KMS-11 (cell line): ENCODE data around the gene COL25A1.

Experiments used
- H2AFZ ChIP-seq: fragments of 200-600 bp; sonication (generic); 2 replicates; pipeline ENCODE4 v1.6.1; 2016; ENCODE audit warnings: antibody characterized with exemption, mixed run types, low read depth
- H3K27ac ChIP-seq: fragments of 200-600 bp; sonication (generic); 2 replicates; pipeline ENCODE4 v1.6.1; 2016; ENCODE audit warnings: mild to moderate bottlenecking, mixed run types
- H3K27me3 ChIP-seq: fragments of 200-600 bp; sonication (generic); 2 replicates; pipeline ENCODE4 v1.6.1; 2017; ENCODE audit warnings: mild to moderate bottlenecking, low read depth, mixed run types, moderate library complexity; ENCODE audit not compliant: insufficient read depth
- H3K36me3 ChIP-seq: fragments of 200-600 bp; sonication (generic); 2 replicates; pipeline ENCODE4 v1.6.1; 2017; ENCODE audit warnings: mild to moderate bottlenecking, mixed run types; ENCODE audit not compliant: insufficient read depth
- H3K4me1 ChIP-seq: fragments of 200-600 bp; sonication (generic); 2 replicates; pipeline ENCODE4 v1.6.1; 2016; ENCODE audit warnings: mild to moderate bottlenecking, low read depth, mixed run types; ENCODE audit not compliant: poor library complexity, severe bottlenecking
- H3K4me2 ChIP-seq: fragments of 200-600 bp; sonication (generic); 2 replicates; pipeline ENCODE4 v1.7.0; 2016; ENCODE audit warnings: mild to moderate bottlenecking, mixed run types
- H3K4me3 ChIP-seq: fragments of 200-600 bp; sonication (generic); IDR thresholded peaks from 2 replicates; pipeline ENCODE4 v1.6.1; 2017; ENCODE audit warnings: low read depth, low read length, mixed read lengths; ENCODE audit not compliant: insufficient read depth
- H3K79me2 ChIP-seq: fragments of 200-600 bp; sonication (generic); 2 replicates; pipeline ENCODE4 v1.6.1; 2016; ENCODE audit warnings: low read depth, mixed run types; ENCODE audit not compliant: insufficient read depth
- H3K9ac ChIP-seq: fragments of 200-600 bp; sonication (generic); 2 replicates; pipeline ENCODE4 v1.6.1; 2016; ENCODE audit warnings: mild to moderate bottlenecking, mixed run types
- H4K20me1 ChIP-seq: fragments of 200-600 bp; sonication (generic); 2 replicates; pipeline ENCODE4 v1.6.1; 2016; ENCODE audit warnings: mild to moderate bottlenecking, mixed run types; ENCODE audit not compliant: insufficient read depth
- CTCF ChIP-seq: fragments of 200-600 bp; sonication (generic); conservative IDR thresholded peaks from 2 replicates; pipeline ENCODE4 v1.6.1; 2017; ENCODE audit warnings: low read depth, mild to moderate bottlenecking, antibody characterized with exemption, low read length, moderate library complexity, mixed read lengths

The COL25A1 gene

GRCh38 chr4:108846568-108846967 is 455.9 kb downstream of the COL25A1 start:
- Histone ChIP-seq H4K20me1 (no peaks in the 10 kb centered on the region), H3K27me3 (no peaks in the 10 kb centered on the region), H2AFZ (no peak overlapping the region), H3K4me2 (no peak overlapping the region), H3K36me3 (no peaks in the 10 kb centered on the region), H3K79me2 (no peaks in the 10 kb centered on the region), H3K4me1 (peaks cover 45% of the 10 kb centered on the region), H3K9ac (no peak overlapping the region), H3K27ac (no peak overlapping the region), H3K4me3 (no peak overlapping the region)
- no peak for TF ChIP-seq CTCF

- H4K20me1 ChIP-seq, result no peaks in the 10 kb centered on the region
- H3K4me1 ChIP-seq, result peaks cover 42% of the 10 kb centered on the region
- no peak overlapping the region for H2AFZ ChIP-seq
- H3K4me2 ChIP-seq, result no peak overlapping the region
- H3K4me3 ChIP-seq, result no peak overlapping the region
- no peak overlapping the region for H3K9ac ChIP-seq
- no peaks in the 10 kb centered on the region for H3K27me3 ChIP-seq
- H3K27ac ChIP-seq, result no peak overlapping the region
- no peaks in the 10 kb centered on the region for H3K36me3 ChIP-seq
- TF ChIP-seq CTCF, result no peak
- H3K79me2 ChIP-seq, result no peaks in the 10 kb centered on the region
Measured at GRCh38 chr4:108840426-108840975, 462.0 kb downstream of the COL25A1 start.

GRCh38 chr4:108839333-108839732 is 463.1 kb downstream of the COL25A1 start:
- TF ChIP-seq CTCF, result no peak
- Histone ChIP-seq H3K27ac (no peak overlapping the region), H3K79me2 (no peaks in the 10 kb centered on the region), H4K20me1 (no peaks in the 10 kb centered on the region), H3K4me1 (peaks cover 49% of the 10 kb centered on the region), H3K27me3 (no peaks in the 10 kb centered on the region), H2AFZ (no peak overlapping the region), H3K4me2 (peak overlapping the region; percentile 19; the same call in 1 of the 2 replicates), H3K36me3 (no peaks in the 10 kb centered on the region), H3K4me3 (no peak overlapping the region), H3K9ac (no peak overlapping the region)

GRCh38 chr4:108838451-108838850 is 464.0 kb downstream of the COL25A1 start:
- H3K4me2 ChIP-seq, result no peak overlapping the region; the same call in 1 of the 2 replicates
- TF ChIP-seq CTCF, result no peak
- H2AFZ ChIP-seq, result no peak overlapping the region
- H3K9ac ChIP-seq, result no peak overlapping the region
- H3K79me2 ChIP-seq, result no peaks in the 10 kb centered on the region
- H3K4me1 ChIP-seq, result peaks cover 53% of the 10 kb centered on the region
- H4K20me1 ChIP-seq, result no peaks in the 10 kb centered on the region
- no peaks in the 10 kb centered on the region for H3K27me3 ChIP-seq
- no peak overlapping the region for H3K27ac ChIP-seq
- no peaks in the 10 kb centered on the region for H3K36me3 ChIP-seq
- H3K4me3 ChIP-seq, result no peak overlapping the region
